Upper lobe of right lung (tissue), 1 donor: Measurements from ENCODE around the gene GTF2A1. TPM values are rescaled to one million over a fixed set of nuclear protein-coding genes. Genes with fewer than 3 reads are reported as not detected.
A peak's percentile ranks its signal among the peaks of the same experiment; 100 is the strongest.

Experiments
- ATAC-seq: fragments of 200-7000 bp; cut with Tn5 transposase; one replicate; pipeline ENCODE4 v1.9.1; 2020; ENCODE audit warnings: mild to moderate bottlenecking, moderate library complexity
- DNase-seq: peaks from one replicate; pipeline ENCODE4 v3.0.0-alpha.2; 2020
- H3K27ac ChIP-seq: fragments of 200-600 bp; one replicate; pipeline ENCODE4 v1.8.0; 2022
- H3K27me3 ChIP-seq: fragments of 200-600 bp; one replicate; pipeline ENCODE4 v1.8.0; 2022; ENCODE audit warnings: mild to moderate bottlenecking
- H3K36me3 ChIP-seq: fragments of 200-600 bp; one replicate; pipeline ENCODE4 v1.8.0; 2022
- H3K4me1 ChIP-seq: fragments of 200-600 bp; one replicate; pipeline ENCODE4 v1.8.0; 2022
- H3K4me3 ChIP-seq: fragments of 200-600 bp; one replicate; pipeline ENCODE4 v1.8.0; 2022; ENCODE audit warnings: mild to moderate bottlenecking
- H3K9me3 ChIP-seq: fragments of 200-600 bp; one replicate; pipeline ENCODE4 v1.8.0; 2022
- CTCF ChIP-seq: fragments of 200-600 bp; IDR thresholded peaks from one replicate; pipeline ENCODE4 v1.8.0; 2022; ENCODE audit warnings: antibody characterized with exemption
- intact Hi-C: fragments of 100-400 bp; cut with DNase I; formaldehyde crosslinking; loops from one replicate; pipeline ENCODE4 v1.11.0; 2022
- long read RNA-seq: library from polyadenylated mRNA; unstranded; transcript quantifications from one replicate; pipeline ENCODE4 v2.0.0, GENCODE V29; 2021
- total RNA-seq: library from RNA; stranded (reverse); fragmentation: NEBNext Ultra II Directional; extraction: Animal tissue kit (Norgen Biotek cat#: 25700); gene quantifications from one replicate; pipeline ENCODE4 v1.2.1, GENCODE V29; 2021
- donor health status: DM: no; HTN: yes; CAD: no; lungs with severe emphysema.

The GTF2A1 gene
- total RNA-seq: 24.0 TPM
- long read RNA-seq, full-length matches to known transcripts: 1 of 4 reads
- long read RNA-seq, partial matches to known transcripts: 0 of 4 reads
- long read RNA-seq, other reads (novel, unspliced or antisense): 3 of 4 reads

DNA sequence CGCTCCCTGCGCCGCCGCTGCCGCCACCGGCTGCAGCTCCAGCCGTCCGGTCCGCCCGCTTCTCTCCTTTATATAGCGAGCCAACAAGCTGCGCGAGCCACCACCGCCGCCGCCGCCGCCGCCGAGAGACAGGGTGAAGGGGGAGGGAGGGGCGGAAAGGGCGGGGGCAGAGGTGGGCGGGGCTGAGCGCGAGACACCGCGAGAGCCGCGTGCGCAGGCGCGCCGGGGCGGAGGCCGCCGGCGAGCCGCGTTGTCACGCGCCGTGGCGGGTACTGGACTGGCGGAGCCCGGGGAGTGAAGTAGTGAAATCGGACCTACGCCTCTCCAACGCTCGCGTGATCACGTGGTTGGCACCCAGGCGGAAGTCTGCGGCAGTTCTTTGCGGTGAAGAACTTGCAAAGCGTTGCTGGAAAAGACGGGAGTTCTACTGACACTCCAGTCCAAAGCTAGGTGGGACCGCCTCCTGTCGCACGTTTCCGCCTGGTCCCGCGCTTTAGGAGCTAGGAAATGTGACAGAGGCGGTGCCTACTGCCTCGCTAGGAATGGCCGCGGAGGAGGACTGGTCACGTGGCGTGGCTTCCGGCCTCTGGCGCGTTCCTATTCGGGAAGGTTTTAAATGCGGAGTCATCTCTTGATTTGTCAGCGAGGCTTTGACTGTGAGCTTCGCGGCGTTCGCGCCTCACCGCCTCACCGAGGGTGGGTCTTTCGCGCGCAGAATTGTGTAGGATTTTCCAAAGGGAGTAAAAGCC lies at the start of gene GTF2A1:
TSS of gene GTF2A1 (minus strand) at position 130 of the 749 bp plus-strand sequence. CDS start 441 bp downstream, outside the sequence.
- Histone ChIP-seq H3K4me1 (peaks cover 21% of the 10 kb centered on the region), H3K27me3 (no peaks in the 10 kb centered on the region), H3K36me3 (peaks cover 5% of the 10 kb centered on the region), H3K27ac (peak within 1 kb of the TSS; percentile 100), H3K4me3 (peak within 1 kb of the TSS; percentile 83), H3K9me3 (no peaks in the 10 kb centered on the region)
- ATAC-seq (peak; percentile 94), DNase-seq (peak; percentile 97)
- intact Hi-C loops: no loop called here
- no peak for TF ChIP-seq CTCF

GRCh38 chr14:81269979-81270375 lies 49.2 kb upstream of the GTF2A1 start:
- no peaks in the 10 kb centered on the region for H3K9me3 ChIP-seq
- no peak for ATAC-seq
- H3K27me3 ChIP-seq: no peaks in the 10 kb centered on the region
- DNase-seq: no peak
- H3K36me3 ChIP-seq: no peaks in the 10 kb centered on the region
- no peak overlapping the region for H3K27ac ChIP-seq
- no peak for TF ChIP-seq CTCF
- H3K4me1 ChIP-seq: no peaks in the 10 kb centered on the region
- intact Hi-C loops: loop anchor here (10.0 kb wide), 1 partner anchor 185 kb away; no protein-coding TSS in a partner anchor
- H3K4me3 ChIP-seq: no peak overlapping the region

DNA sequence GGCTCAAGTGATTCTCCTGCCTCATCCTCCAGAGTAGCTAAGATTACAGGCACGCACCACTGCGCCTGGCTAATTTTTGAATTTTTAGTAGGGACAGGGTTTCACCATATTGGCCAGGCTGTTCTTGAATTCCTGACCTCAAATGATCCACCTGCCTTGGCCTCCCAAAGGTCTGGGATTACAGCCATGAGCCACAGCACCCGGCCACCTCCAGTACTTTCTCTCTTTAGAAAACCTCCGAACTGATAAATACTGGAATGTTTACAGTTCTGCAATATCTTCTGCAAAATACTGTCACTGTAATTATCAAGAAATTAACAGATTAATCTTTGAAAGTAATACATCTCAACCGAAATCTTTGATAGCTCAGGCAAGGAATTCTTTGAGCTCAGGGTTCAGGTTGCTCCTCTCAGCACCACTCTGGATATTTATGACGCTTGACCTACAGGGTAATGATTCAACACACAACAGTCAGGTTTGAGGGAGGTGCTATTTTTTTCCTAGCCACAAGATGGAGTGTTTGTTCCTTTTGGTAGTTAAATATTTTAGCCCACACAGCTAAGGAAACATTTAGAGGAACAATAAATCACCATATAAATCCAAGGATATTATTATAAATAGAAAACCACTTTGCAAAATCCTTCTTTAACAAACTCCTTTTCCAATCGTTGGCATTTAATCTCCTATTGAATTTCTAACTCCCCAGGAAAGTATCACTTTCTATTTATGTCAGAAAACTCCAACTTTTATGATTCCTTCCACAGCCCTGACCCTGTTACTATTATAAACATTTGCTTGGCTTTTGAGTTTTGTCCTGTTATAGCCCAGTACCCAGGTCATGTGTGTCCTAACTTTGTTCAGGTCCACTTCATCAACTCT lies 48.6 kb upstream of the GTF2A1 start:
- peak; percentile 82 for TF ChIP-seq CTCF
- Histone ChIP-seq H3K27me3 (no peaks in the 10 kb centered on the region), H3K9me3 (no peaks in the 10 kb centered on the region), H3K36me3 (no peaks in the 10 kb centered on the region), H3K27ac (no peak overlapping the region), H3K4me3 (no peak overlapping the region), H3K4me1 (no peaks in the 10 kb centered on the region)
- intact Hi-C loops: no loop called here
- peak; percentile 91 for ATAC-seq
- no peak for DNase-seq

- Histone ChIP-seq H3K4me3 (no peak overlapping the region), H3K36me3 (no peaks in the 10 kb centered on the region), H3K9me3 (no peaks in the 10 kb centered on the region), H3K27me3 (no peaks in the 10 kb centered on the region), H3K4me1 (no peaks in the 10 kb centered on the region), H3K27ac (no peak overlapping the region)
- intact Hi-C loops: no loop called here
- TF ChIP-seq CTCF: no peak
- no peak for ATAC-seq
- DNase-seq: no peak
These were observed 47.3 kb upstream of the GTF2A1 start for GRCh38 chr14:81268016-81268416.

DNA sequence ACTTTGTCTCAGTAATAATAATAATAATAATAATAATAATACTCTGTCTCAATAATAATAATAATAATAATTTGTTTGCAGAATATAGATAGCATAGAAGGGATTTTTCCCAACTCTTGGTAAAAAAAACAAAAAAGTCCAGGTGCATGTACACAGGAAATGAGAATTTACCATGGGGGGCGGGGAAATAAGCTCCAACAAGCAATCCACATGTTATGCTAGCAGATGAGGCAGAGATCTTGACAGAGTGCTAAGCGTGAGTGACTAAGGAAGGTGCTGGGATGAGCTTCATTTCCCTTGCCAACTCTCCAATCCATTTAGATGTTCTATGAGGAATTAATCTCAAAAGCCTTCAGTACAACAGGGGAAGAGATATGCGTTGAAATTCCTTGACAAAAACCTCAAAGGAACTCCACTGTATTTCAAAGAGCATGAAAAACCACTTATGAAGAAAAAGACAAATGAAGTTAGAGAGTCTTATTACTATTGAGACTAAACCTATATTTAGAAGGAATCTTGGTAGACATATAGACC lies 44.9 kb upstream of the GTF2A1 start:
- no peak overlapping the region for H3K27ac ChIP-seq
- DNase-seq (no peak), ATAC-seq (no peak)
- H3K4me1 ChIP-seq: no peaks in the 10 kb centered on the region
- no peak for TF ChIP-seq CTCF
- H3K4me3 ChIP-seq: no peak overlapping the region
- intact Hi-C loops: no loop called here
- H3K36me3 ChIP-seq: no peaks in the 10 kb centered on the region
- no peaks in the 10 kb centered on the region for H3K27me3 ChIP-seq
- H3K9me3 ChIP-seq: no peaks in the 10 kb centered on the region
